Activated B cell treated with CpG ODN at 0.5 μM for 24 hours (primary cell): ENCODE results near the gene PDCD11. TPM values are rescaled to one million over a fixed set of nuclear protein-coding genes. Genes with fewer than 3 reads are reported as not detected.

Experiments
- ATAC-seq: fragments of 200-7000 bp; cut with Tn5 transposase; one replicate; pipeline ENCODE4 v1.10.0; 2021; ENCODE audit warnings: low read depth, mild to moderate bottlenecking, moderate library complexity
- CTCF ChIA-PET: fragments of 350-600 bp; sonication (Branson Sonifier 250); formaldehyde crosslinking; loops from one replicate; lab custom pipeline; 2021; ENCODE audit warnings: antibody characterized with exemption; lab: Charles Lee
- POLR2A ChIA-PET: fragments of 350-600 bp; sonication (Branson Sonifier 250); formaldehyde crosslinking; loops from one replicate; lab custom pipeline; 2021; ENCODE audit warnings: antibody characterized with exemption; lab: Charles Lee
- DNase-seq: peaks from one replicate; pipeline ENCODE4 v3.0.0; 2022
- H3K27ac Mint-ChIP-seq: one replicate; pipeline ENCODE4 v1.8.0; 2020; ENCODE audit warnings: mixed read lengths
- H3K27me3 Mint-ChIP-seq: one replicate; pipeline ENCODE4 v1.8.0; 2021; ENCODE audit warnings: mixed read lengths
- H3K36me3 Mint-ChIP-seq: one replicate; pipeline ENCODE4 v1.8.0; 2021; ENCODE audit warnings: low read depth, mixed read lengths
- H3K4me1 Mint-ChIP-seq: one replicate; pipeline ENCODE4 v1.8.0; 2021; ENCODE audit warnings: mixed read lengths
- H3K4me3 Mint-ChIP-seq: one replicate; pipeline ENCODE4 v1.8.0; 2020; ENCODE audit warnings: mild to moderate bottlenecking, mixed read lengths
- H3K9me3 Mint-ChIP-seq: one replicate; pipeline ENCODE4 v1.8.0; 2020; ENCODE audit warnings: mixed read lengths
- intact Hi-C: fragments of 100-400 bp; cut with micrococcal nuclease; formaldehyde crosslinking; loops from one replicate; pipeline ENCODE4 v1.15.1; 2024
- total RNA-seq: library from RNA; stranded (reverse); gene quantifications from 2 replicates; pipeline ENCODE4 v1.2.3, GENCODE V29; 2022
- TF ChIP-seq, protein P1 (sequence below): fragments of 200-600 bp; IDR thresholded peaks from one replicate; pipeline ENCODE4 v1.8.0; 2022; ENCODE audit warnings: antibody characterized with exemption, mild to moderate bottlenecking

PDCD11 gene
- total RNA-seq, 1 donor from 2014 or later = 66.0 TPM

DNA sequence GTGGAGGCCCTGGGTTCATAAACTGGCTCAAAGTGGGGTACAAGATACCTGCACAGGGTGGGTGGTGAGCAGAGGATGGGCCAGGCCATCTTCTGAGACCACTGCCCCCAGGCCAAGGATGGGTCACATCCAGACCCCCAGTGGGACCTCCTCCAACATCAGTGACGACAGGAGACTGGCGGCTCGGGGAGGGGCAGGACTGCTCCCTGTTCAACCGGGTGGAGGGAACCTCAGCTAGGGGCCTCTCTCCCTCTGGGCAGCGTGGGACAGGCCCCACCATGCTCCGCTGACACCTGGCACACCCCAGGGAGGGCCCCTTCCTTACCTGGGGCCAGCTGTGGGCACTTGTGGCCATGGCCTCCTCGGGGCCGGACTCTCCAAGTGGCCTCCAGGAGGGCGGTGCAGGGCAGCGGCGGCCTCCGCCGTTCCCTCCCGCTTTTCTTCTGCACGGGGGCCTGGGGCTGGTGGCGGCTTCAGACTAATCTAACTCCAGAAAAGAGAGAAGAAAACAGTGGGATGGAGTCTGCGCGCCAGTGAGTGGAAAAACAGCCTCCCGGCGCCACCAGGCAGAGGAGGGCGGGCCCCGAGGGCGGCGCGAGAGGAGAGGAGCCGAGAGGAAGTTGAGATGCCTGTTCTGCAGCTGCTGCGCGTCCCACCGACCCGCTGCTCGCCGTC, 55.5 kb downstream of the PDCD11 start, which contains the start of gene CALHM2:
TSS of gene CALHM2 (minus strand) at position 540 of the 675 bp plus-strand sequence. CDS start 2,429 bp downstream, outside the sequence.
- ChIA-PET CTCF (interaction anchor here (1.3 to 3.7 kb wide), 5 partner anchors 18 to 31 kb away, joined by 4 to 19 read pairs (median 8); no protein-coding TSS in a partner anchor), POLR2A (interaction anchor here (0.8 to 5.9 kb wide), 6 partner anchors 14 to 33 kb away, joined by 3 to 58 read pairs (median 4); no protein-coding TSS in a partner anchor)
- Mint-ChIP-seq H3K4me3 (peak within 1 kb of the TSS; percentile 90), H3K27me3 (peaks cover 2% of the 10 kb centered on the region), H3K9me3 (no peaks in the 10 kb centered on the region), H3K27ac (peak within 1 kb of the TSS; percentile 85), H3K4me1 (peaks cover 46% of the 10 kb centered on the region), H3K36me3 (peaks cover 29% of the 10 kb centered on the region)
- DNase-seq = peak; percentile 55
- ATAC-seq = peak; percentile 86
- intact Hi-C loops = loop anchor here (1.0 to 5.0 kb wide), 3 partner anchors 19 to 35 kb away; no protein-coding TSS in a partner anchor
- TF ChIP-seq, protein P1, sequence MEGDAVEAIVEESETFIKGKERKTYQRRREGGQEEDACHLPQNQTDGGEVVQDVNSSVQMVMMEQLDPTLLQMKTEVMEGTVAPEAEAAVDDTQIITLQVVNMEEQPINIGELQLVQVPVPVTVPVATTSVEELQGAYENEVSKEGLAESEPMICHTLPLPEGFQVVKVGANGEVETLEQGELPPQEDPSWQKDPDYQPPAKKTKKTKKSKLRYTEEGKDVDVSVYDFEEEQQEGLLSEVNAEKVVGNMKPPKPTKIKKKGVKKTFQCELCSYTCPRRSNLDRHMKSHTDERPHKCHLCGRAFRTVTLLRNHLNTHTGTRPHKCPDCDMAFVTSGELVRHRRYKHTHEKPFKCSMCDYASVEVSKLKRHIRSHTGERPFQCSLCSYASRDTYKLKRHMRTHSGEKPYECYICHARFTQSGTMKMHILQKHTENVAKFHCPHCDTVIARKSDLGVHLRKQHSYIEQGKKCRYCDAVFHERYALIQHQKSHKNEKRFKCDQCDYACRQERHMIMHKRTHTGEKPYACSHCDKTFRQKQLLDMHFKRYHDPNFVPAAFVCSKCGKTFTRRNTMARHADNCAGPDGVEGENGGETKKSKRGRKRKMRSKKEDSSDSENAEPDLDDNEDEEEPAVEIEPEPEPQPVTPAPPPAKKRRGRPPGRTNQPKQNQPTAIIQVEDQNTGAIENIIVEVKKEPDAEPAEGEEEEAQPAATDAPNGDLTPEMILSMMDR = no peak

DNA sequence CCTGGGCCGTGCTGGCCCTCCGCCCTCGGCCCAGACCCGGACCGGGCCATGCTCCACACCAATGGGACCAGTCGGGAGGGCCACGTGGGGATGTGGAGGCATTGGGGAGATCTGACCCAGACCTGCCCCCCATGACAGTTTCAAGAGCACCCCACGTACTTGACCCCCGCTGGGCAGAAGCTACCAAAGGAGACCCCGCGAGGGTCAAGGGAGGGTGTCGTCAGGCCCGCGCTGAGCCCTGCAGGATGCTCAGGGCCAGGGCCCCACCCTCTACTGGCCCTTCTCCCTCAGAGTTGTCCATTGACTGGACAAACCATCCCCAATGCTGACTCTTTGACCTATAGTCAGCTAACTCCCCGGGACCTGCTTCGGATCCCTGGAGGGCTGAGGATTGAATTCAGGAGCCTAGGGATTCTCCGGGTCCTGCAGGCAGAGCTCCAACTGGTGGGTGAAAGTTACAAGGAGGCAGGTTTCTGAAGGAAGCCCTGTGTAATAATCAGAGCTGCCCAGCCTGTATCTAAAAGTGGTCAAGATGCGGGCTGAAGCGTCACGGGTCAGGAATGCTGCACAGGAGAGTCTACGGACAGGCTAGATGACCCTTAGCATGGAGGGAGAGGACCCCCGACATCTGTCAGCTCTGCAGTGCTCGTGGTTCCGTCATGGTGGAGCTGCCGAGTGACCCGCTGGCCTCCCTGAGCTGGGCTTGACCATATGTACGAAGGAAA, 56.2 kb downstream of the PDCD11 start:
- H3K9me3 Mint-ChIP-seq = no peaks in the 10 kb centered on the region
- ChIA-PET POLR2A (interaction anchor here (0.5 to 5.9 kb wide), 8 partner anchors 10 to 680 kb away, joined by 3 to 58 read pairs (median 4); no protein-coding TSS in a partner anchor), CTCF (interaction anchor here (0.9 to 3.7 kb wide), 6 partner anchors 17 to 30 kb away, joined by 3 to 19 read pairs (median 7); no protein-coding TSS in a partner anchor)
- ATAC-seq (no peak), DNase-seq (no peak)
- intact Hi-C loops = loop anchor here (1.0 to 5.0 kb wide), 3 partner anchors 19 to 35 kb away; no protein-coding TSS in a partner anchor
- peak overlapping the region; percentile 90 for H3K4me3 Mint-ChIP-seq
- H3K36me3 Mint-ChIP-seq = peaks cover 23% of the 10 kb centered on the region
- H3K4me1 Mint-ChIP-seq = peaks cover 46% of the 10 kb centered on the region
- TF ChIP-seq, protein P1 = no peak
- peak overlapping the region; percentile 65 for H3K27ac Mint-ChIP-seq
- H3K27me3 Mint-ChIP-seq = peaks cover 2% of the 10 kb centered on the region

DNA sequence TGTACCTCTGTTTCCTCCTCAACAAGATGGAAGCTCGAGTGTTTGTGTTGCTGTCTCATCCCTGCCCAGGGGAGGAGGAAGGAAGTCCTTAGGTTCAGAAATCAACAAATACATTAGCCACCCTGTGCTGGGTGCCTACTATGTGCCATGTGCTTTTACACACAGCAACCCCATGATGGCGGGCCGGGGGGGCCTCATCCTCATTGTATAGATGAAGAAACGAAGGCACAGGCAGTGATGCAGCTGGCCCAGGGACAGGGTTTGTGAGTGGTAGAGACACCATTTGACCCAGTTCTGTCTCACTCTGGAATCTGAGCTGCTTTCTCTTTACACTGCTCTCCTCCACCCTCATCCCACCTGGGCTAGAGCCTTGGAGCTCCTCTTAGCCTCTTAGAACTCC, 57.6 kb downstream of the PDCD11 start:
- TF ChIP-seq, protein P1 = no peak
- intact Hi-C loops = loop anchor here (5.0 kb wide), 1 partner anchor 37 kb away; no protein-coding TSS in a partner anchor
- Mint-ChIP-seq H3K4me3 (no peak overlapping the region), H3K27ac (no peak overlapping the region), H3K27me3 (peaks cover 2% of the 10 kb centered on the region), H3K9me3 (no peaks in the 10 kb centered on the region), H3K4me1 (peaks cover 39% of the 10 kb centered on the region), H3K36me3 (peaks cover 15% of the 10 kb centered on the region)
- DNase-seq (no peak), ATAC-seq (no peak)
- CTCF ChIA-PET = no interaction called here
- POLR2A ChIA-PET = interaction anchor here (0.6 to 5.9 kb wide), 3 partner anchors 13 to 22 kb away, joined by 3 to 58 read pairs (median 5); no protein-coding TSS in a partner anchor

DNA sequence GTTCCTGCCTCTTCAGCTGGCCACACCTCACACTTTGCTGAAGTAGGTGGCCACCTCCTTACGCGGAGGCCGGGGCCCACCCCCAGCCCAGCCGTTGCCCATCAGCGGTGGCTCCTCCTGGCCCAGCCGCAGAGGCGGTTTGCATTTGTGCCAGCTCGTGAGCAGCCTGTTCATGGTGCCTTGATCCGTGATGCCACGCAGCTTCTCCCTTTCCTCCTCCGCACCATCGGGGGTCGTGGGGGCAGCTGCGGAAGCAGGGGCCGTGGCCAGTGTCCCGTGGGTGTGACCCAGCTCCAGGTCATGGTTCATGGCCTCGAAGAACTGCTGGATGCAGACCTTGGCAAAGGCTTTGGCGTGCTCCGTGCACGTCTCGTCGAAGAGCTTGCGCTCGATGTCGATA, 58.8 kb downstream of the PDCD11 start:
- Mint-ChIP-seq H3K9me3 (no peaks in the 10 kb centered on the region), H3K4me3 (no peak overlapping the region), H3K36me3 (peaks cover 4% of the 10 kb centered on the region), H3K4me1 (peaks cover 37% of the 10 kb centered on the region), H3K27ac (no peak overlapping the region), H3K27me3 (peaks cover 2% of the 10 kb centered on the region)
- POLR2A ChIA-PET = interaction anchor here (5.9 kb wide), 1 partner anchor 16 kb away, joined by 58 read pairs; no protein-coding TSS in a partner anchor
- ATAC-seq (no peak), DNase-seq (no peak)
- CTCF ChIA-PET = no interaction called here
- TF ChIP-seq, protein P1 = no peak
- intact Hi-C loops = no loop called here
